Measurements from ENCODE around the gene MYO16.
"Not testable (repeated sequence)": the region's sequence is repeated elsewhere in the genome, so short reads cannot be mapped to it uniquely, and the experiment has no call there.

The MYO16 gene

DNA sequence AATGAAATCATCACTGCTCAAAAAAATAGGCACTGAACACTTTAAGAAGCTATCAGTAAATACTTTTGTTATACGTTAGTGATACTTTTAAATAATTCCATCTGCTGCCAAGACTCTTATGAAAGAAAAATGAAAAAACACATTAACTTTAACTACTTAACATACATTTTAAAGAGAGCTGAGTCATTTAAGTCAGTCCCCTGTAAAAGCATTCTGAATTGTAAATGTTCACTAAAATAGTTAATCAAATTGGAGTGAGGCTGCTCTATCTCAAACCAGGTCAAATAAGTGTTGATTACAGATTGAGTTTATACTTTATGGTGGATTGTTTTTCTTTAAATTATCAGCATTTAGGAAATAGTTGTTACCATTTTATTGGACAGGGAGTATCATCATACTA is 274.2 kb downstream of the MYO16 start:
- DNase-seq, result no peak

DNA sequence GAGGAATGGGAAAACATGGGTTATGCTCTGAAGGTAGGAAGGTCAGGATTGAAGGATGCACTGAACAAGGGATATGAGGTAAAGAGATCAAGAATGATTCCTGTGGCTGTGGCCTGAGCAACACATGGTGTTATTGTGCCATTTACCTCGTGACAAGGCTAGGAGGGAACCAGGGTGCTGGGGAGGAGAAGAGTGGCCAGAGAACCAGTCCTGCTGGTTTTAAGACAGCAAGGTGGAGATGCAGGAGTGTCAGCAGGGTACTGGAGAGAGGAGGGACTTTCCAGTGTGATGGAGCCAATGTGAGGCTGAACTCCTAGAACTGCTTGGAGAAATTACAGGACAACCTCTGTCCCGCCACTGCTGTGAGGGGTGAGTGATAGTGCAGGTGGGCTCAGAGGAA is 282.4 kb downstream of the MYO16 start:
- no peak for DNase-seq

DNA sequence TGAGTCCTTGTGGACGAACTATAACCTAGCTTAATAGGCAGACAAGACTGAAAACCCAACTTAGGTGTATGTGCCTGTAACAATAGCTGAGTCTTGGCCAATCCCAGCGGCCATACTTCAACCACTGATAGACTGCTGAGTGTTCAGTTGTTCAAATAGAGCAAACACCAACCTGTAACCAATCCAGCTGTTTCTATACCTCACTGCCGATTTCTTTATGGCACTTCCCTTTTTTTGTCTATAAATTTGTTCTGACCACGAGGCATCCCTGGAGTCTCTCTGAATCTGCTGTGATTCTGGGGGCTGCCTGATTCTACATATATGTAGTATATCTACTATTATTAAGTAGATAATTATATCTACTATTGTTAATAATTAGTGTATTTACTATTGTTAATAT is 284.3 kb downstream of the MYO16 start:
- not testable (repeated sequence) for DNase-seq

DNA sequence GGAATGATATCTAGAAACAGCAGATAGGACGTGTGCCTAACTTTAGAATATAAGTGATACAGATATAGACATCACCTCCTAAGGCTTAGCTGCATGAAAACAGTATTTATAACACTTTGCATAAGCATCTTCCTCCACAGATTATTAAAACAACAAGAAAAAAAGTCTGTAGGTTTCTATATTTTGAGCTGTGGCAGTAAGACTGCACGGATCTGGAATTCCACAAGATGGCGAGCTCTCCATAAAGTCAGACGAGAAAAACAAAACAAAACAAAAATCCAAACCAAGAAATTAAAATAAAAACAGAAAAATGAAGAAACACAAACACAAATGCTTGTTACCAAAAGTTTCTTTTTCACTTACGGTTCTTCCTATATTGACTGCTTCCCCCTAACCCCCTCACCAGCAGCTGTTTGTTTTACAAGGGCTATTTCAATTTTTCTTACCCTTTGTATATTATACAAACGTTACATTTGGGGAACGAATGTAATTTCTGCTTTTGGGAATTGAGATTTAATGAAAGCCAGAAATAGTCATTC is 285.8 kb downstream of the MYO16 start:
- no peak for DNase-seq

DNA sequence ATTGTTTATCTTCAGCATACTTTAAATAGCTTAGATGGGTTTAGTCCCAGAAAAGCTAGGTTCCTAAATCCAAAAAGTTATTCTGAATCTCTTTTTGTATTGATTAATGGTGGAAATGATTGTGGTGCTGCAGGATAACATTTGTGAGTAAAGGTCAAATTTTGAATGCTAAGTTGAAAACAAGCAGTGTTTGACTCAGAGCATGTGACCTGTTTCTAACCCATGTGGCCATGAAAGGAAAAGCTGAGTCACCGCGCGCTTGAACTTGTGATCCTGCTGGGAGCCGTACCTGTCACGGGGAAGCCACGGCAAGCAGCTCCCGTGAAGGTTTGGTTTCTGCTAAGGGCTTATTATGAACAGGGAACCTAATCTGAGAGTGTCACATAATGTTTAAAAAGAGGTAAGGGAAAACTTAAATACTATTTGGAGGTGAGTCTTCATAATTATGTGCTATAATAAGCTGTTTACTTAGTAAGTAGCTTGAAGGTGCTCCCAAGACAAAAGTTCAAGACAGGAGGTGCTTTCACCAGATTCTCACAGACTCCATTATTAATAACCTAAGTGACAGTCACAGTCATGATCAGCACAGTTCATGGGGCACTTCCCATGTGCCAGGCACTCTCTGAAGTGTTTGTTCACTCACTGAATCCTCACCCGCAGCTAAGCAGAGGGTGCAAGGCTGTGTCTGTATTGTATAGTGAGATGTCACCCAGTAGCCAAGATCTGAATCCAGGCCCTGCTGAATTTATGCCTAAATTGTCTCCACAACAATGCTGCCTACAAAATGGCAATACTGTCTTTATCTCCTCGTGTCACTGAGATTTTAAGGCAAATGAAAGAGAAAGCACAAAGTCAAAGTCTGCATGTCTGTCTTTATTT is 286.5 kb downstream of the MYO16 start:
- no peak for DNase-seq

DNA sequence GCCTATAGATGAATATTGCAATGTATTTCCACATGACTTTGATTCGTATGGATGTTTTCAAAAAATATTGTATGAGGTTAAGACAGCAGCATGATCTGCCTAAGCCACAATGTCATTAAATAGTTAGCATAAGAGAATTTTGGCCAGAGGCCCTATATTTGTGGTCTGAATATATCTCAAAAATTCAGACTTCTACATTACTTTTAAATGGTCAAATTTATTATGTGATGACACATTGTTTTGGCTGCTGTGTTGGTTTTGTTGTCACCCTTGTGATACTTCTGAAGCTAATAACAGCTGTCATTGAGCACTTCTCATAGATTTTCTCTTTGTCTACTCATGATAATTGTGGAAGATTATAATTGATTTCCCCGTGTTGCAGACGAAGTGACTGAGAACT is 288.2 kb downstream of the MYO16 start:
- DNase-seq, result no peak

DNA sequence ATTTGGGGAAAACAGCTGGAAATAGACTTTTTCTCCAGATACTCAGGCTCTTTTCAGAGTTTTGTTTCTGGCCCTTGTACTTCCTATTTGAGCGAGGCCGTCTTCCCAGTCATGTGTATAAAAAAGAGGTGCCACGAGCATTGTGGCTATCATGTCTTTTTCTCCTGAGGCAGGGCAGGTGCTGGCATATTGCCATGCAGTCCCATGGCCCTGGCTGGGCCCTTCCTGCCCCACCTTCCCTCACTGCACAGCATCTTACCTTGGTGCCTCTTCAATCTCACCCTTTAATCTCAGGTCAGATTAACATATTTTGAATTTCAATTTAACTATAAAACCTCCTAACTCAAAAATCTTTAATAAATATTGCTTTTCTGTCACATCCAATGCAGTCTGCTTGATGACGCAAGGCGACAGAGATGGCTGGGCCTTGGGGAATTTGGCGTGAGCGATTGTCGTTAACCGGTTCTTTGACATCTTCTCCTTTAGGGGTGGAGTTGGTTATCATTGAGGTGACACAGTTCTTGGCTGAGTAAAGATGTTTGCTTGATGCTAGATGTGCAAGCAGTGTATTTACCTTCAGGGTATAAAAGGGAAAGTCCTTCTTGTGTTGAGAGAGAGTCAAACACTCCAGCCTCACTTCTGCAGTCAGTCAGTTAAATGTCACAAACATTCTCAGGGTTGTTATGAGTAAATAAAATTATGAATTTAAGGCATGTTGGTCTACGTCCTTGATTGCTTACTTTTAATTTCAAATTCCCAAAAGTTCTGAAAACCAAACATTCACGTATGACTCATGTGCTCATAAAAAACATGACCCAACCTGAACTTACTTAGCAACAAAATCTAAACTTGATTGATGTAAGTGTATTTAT is 289.9 kb downstream of the MYO16 start:
- no peak for DNase-seq

DNA sequence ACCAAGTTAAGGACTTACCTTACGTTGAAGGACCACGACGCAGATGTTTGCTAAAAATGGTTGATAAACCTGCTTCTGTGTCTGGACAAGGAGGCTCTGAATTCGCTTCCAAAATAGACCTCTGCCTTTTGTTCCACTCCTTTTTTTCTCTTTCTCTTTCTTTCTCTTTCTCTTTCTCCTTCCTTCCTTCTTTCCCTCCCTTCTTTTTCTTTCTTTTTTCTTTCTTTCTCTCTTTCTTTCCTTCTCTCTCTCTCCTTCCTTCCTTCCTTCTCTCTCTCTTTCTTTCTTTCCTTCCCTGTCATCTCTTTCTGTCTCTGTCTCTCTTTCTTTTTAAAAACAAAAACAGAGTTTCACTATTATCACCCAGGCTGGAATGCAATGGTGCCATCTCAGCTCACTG is 290.7 kb downstream of the MYO16 start:
- no peak for DNase-seq

DNA sequence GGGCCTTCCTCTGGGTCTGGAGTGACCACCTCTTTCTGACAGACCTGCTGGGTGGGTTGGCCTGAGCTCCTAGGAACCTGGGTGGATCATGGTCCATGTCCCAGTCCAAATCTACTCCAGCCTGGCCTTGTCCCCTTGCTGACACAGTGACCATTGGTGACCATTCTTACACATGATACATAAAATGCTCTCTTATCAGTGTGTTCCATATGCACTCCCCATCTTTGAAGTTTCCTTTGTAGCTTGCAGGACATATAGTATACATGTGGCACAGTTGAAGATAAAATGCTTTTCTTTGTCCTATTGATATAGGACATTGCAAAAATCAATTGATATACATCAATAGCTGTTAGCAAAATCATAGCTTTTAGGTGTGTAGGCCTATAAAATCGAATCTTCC is 291.8 kb downstream of the MYO16 start:
- DNase-seq, result no peak

DNA sequence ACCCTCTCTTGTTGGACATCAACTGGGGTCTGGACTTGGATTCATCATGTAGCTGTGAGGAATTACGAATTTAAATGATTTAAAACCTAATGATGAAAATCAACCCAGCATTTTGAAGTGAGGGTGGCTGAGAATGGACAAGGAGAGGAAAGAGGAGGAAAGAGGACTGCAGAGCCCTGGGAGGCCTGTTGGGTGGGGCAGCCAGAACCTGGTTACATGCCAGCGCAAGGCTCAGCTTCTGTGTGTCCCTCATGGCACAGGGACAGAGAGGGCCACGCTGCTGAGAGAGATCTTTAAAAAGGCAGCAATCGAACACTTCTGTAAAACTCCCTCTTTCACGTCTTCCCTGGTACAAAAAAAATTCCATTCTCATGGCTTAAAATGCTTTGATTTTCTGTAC is 292.7 kb downstream of the MYO16 start:
- DNase-seq, result no peak

DNA sequence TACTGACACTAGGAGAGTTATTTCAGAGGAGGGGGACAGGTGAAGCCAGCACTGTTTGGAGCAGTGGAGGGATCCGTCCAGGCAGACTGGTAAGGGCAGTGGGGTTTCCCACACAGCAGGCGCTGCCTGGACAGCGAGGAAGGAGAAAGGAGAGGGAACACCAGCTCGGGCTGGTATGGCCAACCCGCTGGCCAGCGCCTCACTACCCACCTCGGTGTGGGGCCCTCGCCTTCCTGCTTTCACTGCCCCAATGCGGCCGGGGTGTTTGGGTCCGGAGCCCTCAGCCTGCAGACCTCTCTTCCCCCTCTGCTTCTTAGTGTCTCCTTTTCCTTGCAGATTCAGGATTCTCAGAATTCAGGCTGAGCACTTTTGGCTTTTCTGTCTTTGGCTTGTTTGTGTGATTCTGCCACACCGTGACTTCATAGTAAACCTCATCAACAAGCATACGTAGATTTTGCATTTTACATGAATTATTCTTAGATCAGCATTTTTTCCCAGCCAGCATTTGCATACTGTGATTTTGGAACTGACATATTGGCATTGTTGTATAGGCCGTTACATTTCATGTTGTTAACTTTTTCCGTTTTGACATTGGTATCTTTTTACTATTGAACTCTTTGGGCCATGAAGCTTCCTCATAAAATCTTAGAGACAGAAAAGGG is 294.1 kb downstream of the MYO16 start:
- no peak for DNase-seq

DNA sequence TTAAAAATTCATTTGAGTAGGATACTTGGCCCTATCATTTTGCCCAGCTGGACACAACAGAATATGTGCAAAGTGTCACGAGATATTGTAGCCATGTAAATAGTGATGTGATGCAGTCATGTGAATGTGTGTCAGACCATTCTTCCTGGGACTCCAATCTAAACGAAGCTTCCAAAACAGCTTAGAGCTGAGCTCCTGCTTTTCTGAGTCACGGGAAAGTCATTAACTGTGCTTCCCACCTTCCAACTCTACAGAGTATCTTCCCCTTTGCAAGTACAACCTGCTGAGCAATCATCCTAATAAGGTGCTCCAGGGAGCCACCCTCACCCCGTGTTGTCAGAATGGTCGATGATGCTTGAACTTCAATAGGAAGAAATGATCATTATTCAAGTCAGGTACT is 294.7 kb downstream of the MYO16 start:
- no peak for DNase-seq

DNA sequence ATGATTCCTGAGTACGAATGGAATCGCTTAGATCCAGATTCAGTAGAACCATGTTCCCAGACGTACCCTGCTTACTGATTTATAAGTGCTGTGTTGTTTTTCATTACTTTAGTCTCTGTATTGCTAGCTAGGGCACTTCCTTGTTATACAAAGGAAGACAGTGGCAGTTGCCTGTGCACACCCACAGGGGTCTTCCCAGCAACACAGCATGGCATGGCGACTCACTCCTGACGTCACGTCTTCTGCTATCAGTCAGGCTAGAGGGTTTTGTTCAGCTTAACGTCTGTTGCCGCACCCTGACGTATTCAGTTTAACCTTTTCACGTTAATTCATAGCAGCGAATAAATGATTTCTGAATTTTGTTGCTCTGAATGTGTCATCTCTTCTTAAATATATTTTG is 295.1 kb downstream of the MYO16 start:
- DNase-seq, result no peak

DNA sequence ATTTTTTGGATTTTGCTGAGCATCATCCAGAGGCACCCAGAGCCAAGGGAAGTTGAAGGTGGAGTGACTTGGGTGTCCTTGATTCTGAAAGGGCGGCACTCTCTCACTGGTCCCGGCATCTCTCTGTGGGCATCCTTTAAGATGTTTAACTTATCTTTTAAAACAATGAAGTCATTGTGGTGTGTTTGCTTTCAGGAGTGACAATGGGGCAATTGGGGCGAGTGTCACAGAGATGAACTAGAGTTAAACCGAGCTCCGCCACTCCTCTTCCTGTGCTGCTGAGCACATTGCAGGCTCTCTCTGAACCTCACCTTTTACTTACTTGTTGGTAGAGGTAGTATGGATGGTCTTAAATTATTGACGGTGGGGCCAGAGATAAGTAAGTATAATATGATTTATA is 295.7 kb downstream of the MYO16 start:
- DNase-seq, result no peak

DNA sequence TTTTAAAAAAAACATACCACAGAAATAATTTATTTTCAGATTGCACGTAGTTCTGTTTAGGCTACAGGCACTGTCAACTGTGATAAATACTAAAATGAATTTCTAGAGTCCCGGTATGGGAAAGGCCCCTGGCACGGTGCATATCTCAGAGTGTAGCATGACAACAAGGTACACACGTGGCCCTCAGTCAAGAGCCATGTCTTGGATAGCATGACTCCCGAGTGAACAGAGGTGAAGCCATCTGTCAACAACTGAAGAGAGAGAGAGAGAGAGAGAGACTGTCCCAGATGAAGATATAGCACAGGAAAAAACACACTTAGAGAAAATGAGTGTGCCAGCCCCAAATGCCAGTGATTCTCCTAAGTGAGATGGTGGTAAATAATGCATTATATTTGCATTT is 297.5 kb downstream of the MYO16 start:
- DNase-seq, result no peak

DNA sequence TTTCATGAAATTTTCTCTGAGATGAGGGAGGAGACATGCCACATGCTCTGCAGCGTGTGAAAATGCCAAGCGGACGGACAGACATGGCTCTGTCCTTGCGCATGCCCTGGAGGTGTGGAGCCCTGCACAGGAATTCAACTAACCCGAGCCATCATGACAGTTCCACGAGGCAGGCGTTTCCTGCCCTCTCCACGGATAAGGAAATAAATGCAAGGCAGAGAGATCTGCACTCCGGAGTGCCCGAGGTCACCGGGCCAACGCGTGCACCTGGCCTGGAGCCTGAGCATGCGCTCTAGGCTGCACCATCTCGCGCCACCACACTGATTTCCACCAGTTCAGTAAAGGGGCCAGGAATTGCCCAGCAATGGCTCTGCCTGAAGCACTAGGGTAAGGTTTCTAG is 298.2 kb downstream of the MYO16 start:
- DNase-seq, result no peak

DNA sequence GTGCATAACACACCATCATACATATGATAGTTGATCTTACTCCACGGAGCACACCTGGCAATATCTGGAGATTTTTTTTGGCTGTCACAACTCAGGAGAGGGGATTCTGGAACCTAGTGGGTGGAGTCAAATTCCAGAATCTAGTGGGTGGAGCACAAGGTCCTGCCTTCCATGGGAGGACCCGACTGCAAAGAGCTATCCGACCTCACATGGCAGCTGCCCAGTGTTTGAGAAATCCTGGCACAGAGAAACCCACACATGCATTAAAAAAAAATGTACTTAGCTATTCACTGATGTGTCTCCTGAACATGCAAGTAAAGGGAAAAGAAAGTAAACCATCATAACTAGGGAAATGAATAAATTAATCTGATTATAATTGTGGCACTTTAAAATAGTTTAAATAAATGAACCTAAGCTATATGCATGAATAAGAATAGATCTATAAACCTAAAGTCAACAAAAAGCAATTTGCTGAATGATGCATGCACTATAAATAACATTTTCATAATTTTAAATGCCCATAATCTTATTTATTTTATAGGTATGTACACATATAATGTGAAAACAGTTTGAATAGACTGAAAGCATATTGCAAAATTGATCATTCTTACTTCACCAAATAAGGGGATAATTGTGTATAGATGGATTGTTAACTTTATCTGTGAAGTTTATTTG is 300.3 kb downstream of the MYO16 start:
- no peak for DNase-seq

DNA sequence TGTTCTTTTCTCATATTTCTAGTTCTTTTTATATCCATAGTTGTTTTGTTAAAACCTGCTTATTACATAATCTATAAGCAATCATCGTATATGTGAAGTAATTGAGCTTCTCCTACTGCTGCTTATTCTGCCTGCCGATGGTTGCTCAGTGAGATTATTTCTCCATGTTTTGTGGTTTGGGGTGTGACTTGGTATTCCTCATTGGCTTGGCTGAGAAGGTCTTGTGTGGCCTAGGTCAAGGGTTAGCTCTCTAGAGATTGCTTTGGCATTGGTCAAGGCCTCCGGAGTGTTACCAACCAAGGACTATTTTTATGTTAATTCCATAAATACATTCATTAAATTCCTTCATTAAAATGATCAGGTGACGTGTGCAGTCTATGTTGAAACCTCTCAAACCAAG is 302.8 kb downstream of the MYO16 start:
- no peak for DNase-seq

DNA sequence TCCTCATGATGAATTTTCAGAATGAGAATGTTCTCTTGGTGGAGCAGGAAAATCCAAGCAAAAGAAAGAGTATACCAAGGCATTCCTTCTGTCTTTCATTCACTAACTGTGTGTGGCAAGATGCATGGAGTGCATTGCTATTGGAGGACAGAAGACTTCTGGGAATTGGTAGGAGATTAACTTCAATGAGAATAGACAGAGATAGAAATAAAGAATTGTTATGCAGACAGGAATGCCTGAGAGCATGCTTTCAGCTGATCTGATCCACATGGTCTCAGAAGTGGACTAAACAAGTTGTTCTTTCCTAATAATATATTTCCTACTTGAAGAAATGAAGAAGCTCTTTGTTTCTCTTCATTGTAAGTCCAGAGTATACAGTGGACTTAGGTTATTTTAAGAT is 303.6 kb downstream of the MYO16 start:
- DNase-seq, result no peak

DNA sequence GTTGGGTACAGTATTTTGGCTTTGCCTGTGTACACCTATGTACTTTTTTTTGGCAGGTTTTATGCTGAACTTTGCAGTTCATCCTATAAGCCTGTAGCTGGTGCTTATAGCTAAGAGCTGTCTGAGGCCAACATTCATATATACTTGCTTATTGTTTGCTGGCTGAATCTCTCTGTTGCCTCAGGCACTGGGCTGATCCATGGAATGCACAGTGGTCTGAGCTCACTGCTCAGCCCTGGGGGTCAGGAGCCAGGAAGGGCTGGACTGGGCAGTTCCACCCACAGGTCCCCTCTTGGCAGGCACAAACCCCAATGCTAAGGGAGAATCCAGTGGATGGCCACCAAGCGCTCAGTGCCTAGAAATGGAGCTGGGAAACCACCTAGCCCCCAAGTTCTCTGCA is 308.7 kb downstream of the MYO16 start:
- DNase-seq, result no peak

DNA sequence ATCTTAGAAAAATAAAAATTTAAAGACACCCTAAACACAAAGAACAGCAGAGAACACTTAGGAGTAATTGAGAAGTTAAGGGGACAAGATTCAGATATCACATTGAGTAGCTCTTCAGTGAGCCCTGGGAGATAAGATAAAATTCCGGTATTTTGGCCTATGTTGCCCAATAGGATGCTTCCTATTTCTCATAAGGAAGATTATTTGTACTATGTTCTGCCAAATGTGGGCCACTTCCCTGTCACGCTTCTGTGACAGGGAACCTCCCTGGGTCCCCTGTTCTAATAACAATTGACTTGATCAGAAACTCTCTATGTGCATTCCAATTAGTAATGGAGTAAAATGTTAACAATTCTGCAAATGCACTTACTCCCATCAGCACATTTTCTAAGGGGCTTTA is 310.7 kb downstream of the MYO16 start:
- DNase-seq, result no peak

DNA sequence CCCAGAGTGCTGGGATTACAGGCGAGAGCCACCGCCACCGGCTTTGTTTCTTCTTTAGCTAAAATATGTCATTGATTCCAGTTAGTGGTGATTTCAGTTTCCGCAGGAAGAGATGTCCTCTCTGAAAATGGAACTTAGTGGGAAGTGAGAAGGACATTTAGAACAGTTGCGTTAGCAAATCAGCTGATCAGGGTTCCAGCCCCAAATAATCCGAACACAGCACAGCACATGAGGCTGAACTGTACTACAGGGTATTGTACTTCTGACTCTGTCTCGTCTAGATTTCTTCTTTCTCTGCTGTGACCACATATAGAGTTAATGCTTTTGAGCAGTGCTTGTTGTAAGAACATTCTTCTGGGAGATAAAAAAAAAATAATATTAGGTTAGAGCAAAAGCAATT is 314.4 kb downstream of the MYO16 start:
- DNase-seq, result no peak

DNA sequence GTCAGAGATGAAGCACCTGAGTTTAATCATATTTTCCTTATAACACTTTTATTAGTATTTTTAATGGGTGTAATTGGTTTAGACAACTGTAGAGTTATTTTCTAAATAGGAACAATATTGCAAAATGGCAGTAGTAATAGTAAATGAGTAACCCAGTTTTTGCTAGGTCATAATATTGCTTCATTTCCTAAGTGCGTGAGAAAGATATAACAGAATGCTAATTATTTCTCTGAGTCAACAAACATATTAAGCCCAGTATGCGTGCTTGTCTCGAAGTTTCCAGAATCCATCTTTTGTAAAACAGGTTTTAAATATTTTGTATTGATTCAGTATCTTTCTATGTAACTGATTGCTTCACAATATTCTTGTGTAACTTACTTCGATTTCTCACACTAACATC is 315.3 kb downstream of the MYO16 start:
- no peak for DNase-seq

Data from NCI-H748 treated with DMSO at 0.1 percent for 48 hours (cell line).